HG02981 (cell line): ENCODE data around the gene GDAP2.
"Not testable (repeated sequence)": the region's sequence is repeated elsewhere in the genome, so short reads cannot be mapped to it uniquely, and the experiment has no call there.

Source experiments
- ATAC-seq: cut with Tn5 transposase; IDR thresholded peaks from one replicate; pipeline ENCODE4 v1.9.1; 2021; ENCODE audit warnings: mild to moderate bottlenecking, moderate library complexity; ENCODE audit not compliant: unreplicated experiment

Gene GDAP2

GRCh38 chr1:117929343-117930172, at the start of gene GDAP2, which contains the start of gene WDR3:
Gene GDAP2 (minus strand): TSS chr1:117929621. CDS start chr1:117920357, 9,264 bp downstream.
Gene WDR3 (plus strand): TSS chr1:117929739. CDS start chr1:117933320, 3,581 bp downstream.
- peak; percentile 95 for ATAC-seq

GRCh38 chr1:117976381-117976780, 47.0 kb upstream of the GDAP2 start:
- no peak for ATAC-seq

- no peak for ATAC-seq
These were observed 42.4 kb upstream of the GDAP2 start for GRCh38 chr1:117971777-117972176.

DNA sequence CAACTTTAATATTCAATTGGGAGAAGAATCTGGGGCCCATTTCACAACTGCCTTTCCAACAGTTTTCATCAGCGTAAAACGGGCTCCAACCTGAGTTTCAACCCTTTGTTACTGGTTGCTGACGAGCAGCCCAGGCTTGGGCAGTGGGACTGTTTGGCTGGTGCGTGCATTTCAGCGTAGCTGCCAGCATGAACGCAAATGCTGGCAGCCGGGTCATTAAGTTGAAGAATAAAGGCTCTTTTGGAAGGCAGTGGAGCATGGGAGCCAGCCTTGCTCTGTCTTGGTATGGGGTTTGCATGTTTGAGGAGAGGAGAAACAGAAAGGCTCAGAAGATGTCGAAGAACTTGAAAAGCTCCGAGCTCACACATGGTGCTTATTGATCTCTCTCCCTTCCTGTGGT, 40.8 kb upstream of the GDAP2 start:
- ATAC-seq = no peak

DNA sequence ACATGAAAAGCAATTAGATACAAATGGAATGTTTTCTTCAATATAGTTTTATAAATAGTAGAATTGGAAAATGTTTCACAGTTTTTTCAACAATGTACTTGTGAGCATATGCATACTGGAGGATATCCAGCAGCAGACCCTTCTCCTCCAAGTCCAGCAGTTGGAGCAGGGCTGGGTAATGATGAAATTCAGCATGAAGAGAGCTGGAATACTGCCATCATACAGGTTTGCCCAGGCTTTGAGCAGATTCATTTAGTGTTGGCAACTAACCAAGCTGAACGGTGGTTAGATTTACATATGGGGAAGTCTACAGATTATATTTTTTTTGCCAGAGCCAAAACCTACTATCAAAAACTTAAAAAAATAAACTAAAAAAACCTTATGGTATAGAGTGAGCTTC, 38.5 kb upstream of the GDAP2 start:
- no peak for ATAC-seq

GRCh38 chr1:117967477-117967876, 38.1 kb upstream of the GDAP2 start:
- no peak for ATAC-seq

DNA sequence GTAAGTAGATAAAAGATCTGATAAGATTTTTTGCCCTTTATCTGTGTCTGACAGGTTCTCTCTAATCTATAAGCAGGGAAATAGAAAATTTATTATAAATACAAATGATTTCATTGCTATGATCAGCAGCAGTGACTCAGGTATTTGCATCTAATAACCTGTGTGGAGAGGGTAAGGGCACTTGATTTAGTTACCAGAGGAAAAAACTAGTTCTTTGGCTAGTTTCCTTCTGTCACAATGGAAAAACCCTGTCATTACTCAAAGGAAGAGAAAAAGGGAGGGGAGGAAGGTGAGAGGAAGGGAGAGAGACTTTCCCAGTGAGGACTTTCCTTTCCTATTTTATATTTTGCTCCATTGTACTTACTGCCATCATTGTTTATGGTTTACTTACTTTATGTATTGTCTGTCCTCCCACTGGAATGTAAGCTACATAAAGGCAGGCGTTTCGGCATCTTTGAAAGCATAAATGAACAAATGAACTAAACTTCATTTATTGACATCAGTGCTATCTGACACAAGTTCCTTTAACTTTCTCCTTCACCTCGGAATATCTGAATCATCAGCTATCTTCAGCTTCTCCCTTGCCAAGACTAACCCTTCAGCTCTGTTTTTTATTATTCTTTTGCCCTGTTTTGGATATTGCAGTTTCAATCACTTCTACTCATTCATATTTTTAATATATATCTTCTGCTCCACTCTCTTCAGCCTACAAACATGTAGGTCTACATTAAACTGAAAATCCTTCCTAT, 35.0 kb upstream of the GDAP2 start:
- ATAC-seq = no peak

- ATAC-seq = no peak
These were observed 29.9 kb upstream of the GDAP2 start for GRCh38 chr1:117959364-117959763.

GRCh38 chr1:117952386-117952785, 23.0 kb upstream of the GDAP2 start:
- no peak for ATAC-seq

- ATAC-seq = no peak
These were observed 12.9 kb upstream of the GDAP2 start for GRCh38 chr1:117942293-117942692.

GRCh38 chr1:117933769-117934168, 4.3 kb upstream of the GDAP2 start:
- no peak for ATAC-seq

- ATAC-seq = no peak
These were observed 3.2 kb upstream of the GDAP2 start for GRCh38 chr1:117932576-117932975.

GRCh38 chr1:117930484-117930883, 1.1 kb upstream of the GDAP2 start:
- no peak for ATAC-seq

- ATAC-seq = no peak
These were observed 689 bp upstream of the GDAP2 start for GRCh38 chr1:117930173-117930447.

- peak; percentile 31 for ATAC-seq
These were observed 509 bp downstream of the GDAP2 start for GRCh38 chr1:117928881-117929342.

DNA sequence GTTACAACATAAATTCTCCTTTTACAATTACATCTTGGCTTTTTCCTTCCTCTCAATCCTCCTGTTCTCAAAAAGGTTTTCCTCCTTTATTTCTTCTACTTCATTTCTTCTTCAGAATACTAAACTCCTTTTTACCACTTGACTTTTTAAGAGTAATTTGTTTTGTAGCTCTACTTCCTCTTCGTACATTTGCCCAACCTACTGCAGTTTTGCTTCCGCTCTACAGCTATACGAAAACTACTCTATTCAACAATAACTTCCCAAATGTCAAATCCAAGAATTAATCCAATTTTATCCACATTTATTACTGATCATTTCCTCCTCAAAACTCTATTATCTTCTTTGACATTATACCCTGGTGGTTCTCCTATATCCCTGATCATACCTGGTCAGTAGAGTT, 3.4 kb downstream of the GDAP2 start:
- ATAC-seq = no peak

GRCh38 chr1:117922717-117923116, 6.7 kb downstream of the GDAP2 start:
- not testable (repeated sequence) for ATAC-seq

- ATAC-seq = no peak
These were observed 7.4 kb downstream of the GDAP2 start for GRCh38 chr1:117921991-117922390.

DNA sequence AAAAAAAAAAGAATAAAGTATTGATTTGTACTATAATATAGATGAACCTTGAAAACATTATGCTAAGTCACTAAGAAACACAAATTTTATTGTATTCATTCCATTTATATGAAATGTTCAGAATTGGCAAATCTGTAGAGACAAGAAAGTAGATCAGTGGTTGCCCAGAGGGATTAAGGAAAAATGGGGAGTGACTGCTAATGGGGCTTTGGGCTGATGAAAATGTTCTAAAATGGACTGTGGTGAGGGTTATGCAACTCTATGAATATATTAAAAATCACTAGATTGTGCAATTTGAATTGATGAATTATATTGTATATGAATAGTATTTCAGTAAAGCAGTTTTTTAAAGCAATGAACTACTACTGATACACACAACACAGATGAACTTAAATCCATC, 10.0 kb downstream of the GDAP2 start:
- no peak for ATAC-seq

GRCh38 chr1:117911051-117911450, 18.4 kb downstream of the GDAP2 start:
- no peak for ATAC-seq

GRCh38 chr1:117905019-117905418, 24.4 kb downstream of the GDAP2 start:
- no peak for ATAC-seq

- no peak for ATAC-seq
These were observed 24.9 kb downstream of the GDAP2 start for GRCh38 chr1:117904485-117904884.
